ENCODE results near the gene CEBPE. TPM values are rescaled to one million over a fixed set of nuclear protein-coding genes. Genes with fewer than 3 reads are reported as not detected.

The CEBPE gene
- total RNA-seq, 1 experiment from 2014 or later: not detected

- TF ChIP-seq EZH2 (IDR thresholded peaks at IDR 0.05) (no peak), CBX3 (IDR thresholded peaks at IDR 0.05; ENCODE audit: low read depth) (no peak)
- Histone ChIP-seq H3K9me3 (ENCODE audit: control insufficient read depth in 1 of 2, insufficient read depth in 1 of 2, low read depth in 1 of 2, low read length in 2 of 2) (no peaks in the 10 kb centered on the region), H3K79me2 (ENCODE audit: insufficient read depth, low read length) (no peaks in the 10 kb centered on the region), H3K4me1 (ENCODE audit: control insufficient read depth in 1 of 2, insufficient read depth in 2 of 2, low read length in 2 of 2) (no peaks in the 10 kb centered on the region), H4K20me1 (ENCODE audit: insufficient read depth) (no peaks in the 10 kb centered on the region), H3K27ac (ENCODE audit: low read depth, low read length) (no peak overlapping the region), H3K9me2 (ENCODE audit: insufficient read depth) (no peaks in the 10 kb centered on the region), H2AFZ (ENCODE audit: low read depth, low read length, poor library complexity, severe bottlenecking) (no peak overlapping the region), H3K4me3 (replicated peaks in 1 of 2; ENCODE audit: low read depth in 1 of 2, low read length in 2 of 2) (no peak overlapping the region), H3K27me3 (ENCODE audit: insufficient read depth, low read length) (no peaks in the 10 kb centered on the region), H3K36me3 (ENCODE audit: control insufficient read depth in 1 of 2, insufficient read depth in 2 of 2, low read length in 2 of 2) (no peaks in the 10 kb centered on the region), H3K4me2 (ENCODE audit: low read length) (no peak overlapping the region), H3K9ac (ENCODE audit: low read length) (no peak overlapping the region)
- no TSS peak for BruUV-seq (replicated peaks)
- no peak for DNase-seq (ENCODE audit: low read depth, low spot score)
- ChIA-PET CTCF (interaction anchor here (4.1 kb wide), 1 partner anchor 10 kb away, joined by 20 read pairs; no protein-coding TSS in a partner anchor), RAD21 (ENCODE audit: low non-redundant PET in 1 of 2, low total read pairs in 2 of 2, uncharacterized antibody in 2 of 2, unreplicated experiment in 2 of 2) (no interaction called here), POLR2A (no interaction called here)
- intact Hi-C loops (cut with micrococcal nuclease): no loop called here
- ATAC-seq: no peak
Measured at GRCh38 chr14:23130871-23131270, 11.8 kb upstream of the CEBPE start.

- Histone ChIP-seq H3K79me2 (ENCODE audit: insufficient read depth, low read length) (no peaks in the 10 kb centered on the region), H2AFZ (ENCODE audit: low read depth, low read length, poor library complexity, severe bottlenecking) (no peak overlapping the region), H4K20me1 (ENCODE audit: insufficient read depth) (no peaks in the 10 kb centered on the region), H3K9me3 (ENCODE audit: control insufficient read depth in 1 of 2, insufficient read depth in 1 of 2, low read depth in 1 of 2, low read length in 2 of 2) (no peaks in the 10 kb centered on the region), H3K36me3 (ENCODE audit: control insufficient read depth in 1 of 2, insufficient read depth in 2 of 2, low read length in 2 of 2) (no peaks in the 10 kb centered on the region), H3K4me3 (replicated peaks in 1 of 2; ENCODE audit: low read depth in 1 of 2, low read length in 2 of 2) (no peak overlapping the region), H3K9me2 (ENCODE audit: insufficient read depth) (no peaks in the 10 kb centered on the region), H3K27ac (ENCODE audit: low read depth, low read length) (no peak overlapping the region), H3K4me2 (ENCODE audit: low read length) (no peak overlapping the region), H3K4me1 (ENCODE audit: control insufficient read depth in 1 of 2, insufficient read depth in 2 of 2, low read length in 2 of 2) (no peaks in the 10 kb centered on the region), H3K9ac (ENCODE audit: low read length) (no peak overlapping the region), H3K27me3 (ENCODE audit: insufficient read depth, low read length) (no peaks in the 10 kb centered on the region)
- ChIA-PET RAD21 (ENCODE audit: low non-redundant PET in 1 of 2, low total read pairs in 2 of 2, uncharacterized antibody in 2 of 2, unreplicated experiment in 2 of 2) (no interaction called here), CTCF (interaction anchor here (4.1 kb wide), 1 partner anchor 9 kb away, joined by 20 read pairs; no protein-coding TSS in a partner anchor), POLR2A (no interaction called here)
- BruUV-seq (replicated peaks): no TSS peak
- no peak for DNase-seq (ENCODE audit: low read depth, low spot score)
- TF ChIP-seq RAD21 (IDR thresholded peaks at IDR 0.05; ENCODE audit: low read depth): no peak
- TF ChIP-seq CEBPB (IDR thresholded peaks at IDR 0.05; ENCODE audit: low read depth): no peak
- no peak for TF ChIP-seq TCF7L2 (IDR thresholded peaks at IDR 0.05; ENCODE audit: borderline replicate concordance, extremely low read depth, insufficient read depth, insufficient read length)
- no peak for TF ChIP-seq CBX3 (IDR thresholded peaks at IDR 0.05; ENCODE audit: low read depth)
- no peak for TF ChIP-seq EZH2phosphoT487 (IDR thresholded peaks at IDR 0.05; ENCODE audit: borderline replicate concordance)
- no peak for TF ChIP-seq JUND (IDR thresholded peaks at IDR 0.05)
- no peak for TF ChIP-seq FOSL1 (IDR thresholded peaks at IDR 0.05; ENCODE audit: low read depth)
- no peak for ATAC-seq
- intact Hi-C loops (cut with micrococcal nuclease): no loop called here
Measured at GRCh38 chr14:23129759-23130316, 10.8 kb upstream of the CEBPE start.
